Measurements from ENCODE around the gene SELENOO.

The SELENOO gene

DNA sequence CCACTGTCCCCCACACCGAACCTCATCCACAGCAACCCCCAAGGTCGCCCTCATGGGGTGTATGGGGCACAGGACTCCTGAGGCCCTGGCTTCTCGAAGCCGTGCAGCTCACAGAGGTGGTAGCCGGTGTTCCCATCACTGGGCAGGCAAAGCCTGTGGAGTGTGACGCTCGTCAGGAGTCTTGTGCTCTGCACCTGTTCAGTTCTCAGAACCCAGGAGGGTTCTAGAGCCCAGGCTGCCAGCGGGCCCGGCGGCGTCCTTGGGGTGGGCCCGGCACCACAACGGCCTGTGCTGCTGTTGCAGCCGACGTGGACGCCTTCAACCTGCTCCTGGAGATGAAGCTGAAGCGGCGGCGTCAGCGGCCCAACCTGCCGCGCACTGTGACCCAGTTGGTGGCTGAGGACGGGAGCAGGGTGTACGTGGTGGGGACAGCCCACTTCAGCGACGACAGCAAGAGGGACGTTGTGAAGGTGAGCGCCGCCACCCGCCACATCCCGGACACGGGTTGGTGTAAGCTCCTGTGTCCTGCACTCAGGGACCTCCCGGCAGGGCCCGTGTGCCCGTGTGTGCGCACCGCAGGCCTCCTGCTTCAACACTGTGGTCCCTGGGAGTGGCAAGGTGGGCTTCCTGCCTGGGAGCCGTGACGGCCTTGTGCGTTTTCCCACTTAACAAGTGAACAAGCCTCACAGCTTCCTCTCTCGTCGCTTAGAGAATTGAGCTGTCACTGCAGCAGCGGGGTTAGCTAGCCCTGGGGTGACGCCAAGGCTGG is 6.6 kb upstream of the SELENOO start:
- H3K4me1 ChIP-seq: peaks cover 21% of the 10 kb centered on the region

DNA sequence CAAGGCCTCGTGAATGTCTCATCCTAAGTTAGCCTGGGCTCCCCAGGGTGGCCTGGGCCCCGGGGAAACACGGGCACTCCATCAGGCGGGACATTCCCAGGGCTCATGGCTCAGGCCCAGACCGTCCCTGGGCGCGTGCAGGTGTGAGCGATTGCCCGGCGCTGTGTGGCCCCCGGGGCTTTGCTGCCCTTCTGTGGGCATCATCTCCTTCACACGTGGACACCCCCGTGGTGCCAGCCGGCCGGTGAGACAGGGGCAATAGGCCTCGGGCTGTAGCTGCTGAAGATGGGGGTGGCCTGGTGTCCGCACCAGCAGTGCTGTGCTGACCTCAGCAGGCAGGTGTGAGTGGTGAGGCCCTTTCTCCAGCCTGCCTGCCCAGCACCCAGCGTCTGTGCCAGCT is 4.6 kb upstream of the SELENOO start:
- no peaks in the 10 kb centered on the region for H3K27me3 ChIP-seq
- H3K9me3 ChIP-seq: no peaks in the 10 kb centered on the region
- no peak overlapping the region for H3K4me3 ChIP-seq (ENCODE audit: low read depth, low read length)
- H3K36me3 ChIP-seq: peaks cover 45% of the 10 kb centered on the region
- no peak for DNase-seq
- H3K4me1 ChIP-seq: peaks cover 2% of the 10 kb centered on the region
- TF ChIP-seq, protein P1, sequence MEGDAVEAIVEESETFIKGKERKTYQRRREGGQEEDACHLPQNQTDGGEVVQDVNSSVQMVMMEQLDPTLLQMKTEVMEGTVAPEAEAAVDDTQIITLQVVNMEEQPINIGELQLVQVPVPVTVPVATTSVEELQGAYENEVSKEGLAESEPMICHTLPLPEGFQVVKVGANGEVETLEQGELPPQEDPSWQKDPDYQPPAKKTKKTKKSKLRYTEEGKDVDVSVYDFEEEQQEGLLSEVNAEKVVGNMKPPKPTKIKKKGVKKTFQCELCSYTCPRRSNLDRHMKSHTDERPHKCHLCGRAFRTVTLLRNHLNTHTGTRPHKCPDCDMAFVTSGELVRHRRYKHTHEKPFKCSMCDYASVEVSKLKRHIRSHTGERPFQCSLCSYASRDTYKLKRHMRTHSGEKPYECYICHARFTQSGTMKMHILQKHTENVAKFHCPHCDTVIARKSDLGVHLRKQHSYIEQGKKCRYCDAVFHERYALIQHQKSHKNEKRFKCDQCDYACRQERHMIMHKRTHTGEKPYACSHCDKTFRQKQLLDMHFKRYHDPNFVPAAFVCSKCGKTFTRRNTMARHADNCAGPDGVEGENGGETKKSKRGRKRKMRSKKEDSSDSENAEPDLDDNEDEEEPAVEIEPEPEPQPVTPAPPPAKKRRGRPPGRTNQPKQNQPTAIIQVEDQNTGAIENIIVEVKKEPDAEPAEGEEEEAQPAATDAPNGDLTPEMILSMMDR (IDR thresholded peaks at IDR 0.05; ENCODE audit: low read depth, low read length): no peak

More for the DNA sequence above, 6.6 kb upstream of the SELENOO start:
- Histone ChIP-seq H3K27me3 (no peaks in the 10 kb centered on the region), H3K4me3 (ENCODE audit: low read depth, low read length) (no peak overlapping the region), H3K36me3 (peaks cover 42% of the 10 kb centered on the region), H3K9me3 (no peaks in the 10 kb centered on the region)
- no peak for DNase-seq
- TF ChIP-seq, protein P1 (IDR thresholded peaks at IDR 0.05; ENCODE audit: low read depth, low read length): no peak

DNA sequence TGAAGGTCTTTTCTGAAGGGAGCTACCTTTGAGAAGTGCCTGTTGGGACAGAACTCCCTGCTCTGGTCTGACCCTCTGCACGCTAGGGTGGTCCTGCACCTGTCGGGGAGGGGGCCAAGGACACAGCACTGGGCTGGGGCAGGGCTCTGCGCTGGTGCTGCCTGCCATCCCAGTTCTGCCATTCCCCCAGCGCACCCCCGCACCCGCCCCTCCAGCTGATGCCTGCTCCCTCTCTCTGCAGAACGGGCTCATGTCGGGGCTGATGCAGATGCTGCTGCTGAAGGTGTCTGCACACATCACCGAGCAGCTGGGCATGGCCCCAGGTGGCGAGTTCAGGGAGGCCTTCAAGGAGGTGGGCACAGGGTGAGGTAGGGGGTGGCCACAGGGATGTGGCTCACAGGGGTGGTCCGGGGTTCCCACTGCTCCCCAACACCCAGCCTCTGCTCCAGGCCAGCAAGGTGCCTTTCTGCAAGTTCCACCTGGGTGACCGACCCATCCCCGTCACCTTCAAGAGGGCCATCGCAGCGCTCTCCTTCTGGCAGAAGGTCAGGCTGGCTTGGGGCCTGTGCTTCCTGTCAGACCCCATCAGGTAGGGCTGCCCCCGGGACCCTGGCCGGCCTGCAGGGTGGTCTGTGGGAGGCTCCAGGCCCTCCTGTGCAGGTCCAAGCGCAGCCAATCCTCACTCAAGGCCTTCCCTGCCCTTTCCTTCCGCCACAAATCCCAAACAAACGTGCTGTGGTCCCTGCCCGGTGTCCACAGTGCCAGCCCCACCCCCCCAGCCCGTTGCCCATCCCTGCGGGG is 3.6 kb upstream of the SELENOO start:
- Histone ChIP-seq H3K36me3 (peaks cover 45% of the 10 kb centered on the region), H3K4me1 (no peaks in the 10 kb centered on the region), H3K27me3 (no peaks in the 10 kb centered on the region), H3K9me3 (no peaks in the 10 kb centered on the region), H3K4me3 (ENCODE audit: low read depth, low read length) (no peak overlapping the region)
- TF ChIP-seq, protein P1 (IDR thresholded peaks at IDR 0.05; ENCODE audit: low read depth, low read length): no peak
- DNase-seq: no peak

DNA sequence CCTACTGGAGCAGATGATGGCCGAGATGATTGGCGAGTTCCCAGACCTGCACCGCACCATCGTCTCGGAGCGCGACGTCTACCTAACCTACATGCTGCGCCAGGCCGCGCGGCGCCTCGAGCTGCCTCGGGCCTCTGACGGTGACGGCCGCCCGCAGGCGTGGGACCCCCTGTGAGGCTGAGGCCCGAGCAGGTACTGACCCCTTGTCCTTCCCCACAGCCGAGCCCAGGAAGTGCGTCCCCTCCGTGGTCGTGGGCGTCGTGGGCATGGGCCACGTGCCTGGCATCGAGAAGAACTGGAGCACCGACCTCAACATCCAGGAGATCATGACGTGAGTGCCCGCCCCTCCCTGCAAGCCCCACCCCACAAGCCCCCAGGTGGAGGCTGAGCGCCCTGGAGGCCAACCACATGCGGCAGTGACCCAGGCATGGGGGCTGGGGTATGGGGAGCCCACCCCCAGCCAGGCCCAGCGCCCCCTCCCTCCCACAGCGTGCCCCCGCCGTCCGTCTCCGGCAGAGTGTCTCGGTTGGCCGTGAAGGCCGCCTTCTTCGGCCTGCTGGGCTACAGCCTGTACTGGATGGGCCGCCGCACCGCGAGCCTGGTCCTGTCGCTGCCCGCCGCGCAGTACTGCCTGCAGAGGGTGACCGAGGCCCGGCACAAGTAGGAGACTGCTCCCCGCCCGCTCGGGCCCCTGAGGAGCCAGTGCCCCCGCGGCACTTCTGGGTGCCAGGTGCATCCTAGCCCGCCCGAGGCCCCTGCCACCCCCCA is 2.8 kb upstream of the SELENOO start:
- Histone ChIP-seq H3K4me1 (no peaks in the 10 kb centered on the region), H3K27me3 (no peaks in the 10 kb centered on the region), H3K36me3 (peaks cover 50% of the 10 kb centered on the region), H3K4me3 (ENCODE audit: low read depth, low read length) (no peak overlapping the region), H3K9me3 (no peaks in the 10 kb centered on the region)
- DNase-seq: no peak
- TF ChIP-seq, protein P1 (IDR thresholded peaks at IDR 0.05; ENCODE audit: low read depth, low read length): no peak

DNA sequence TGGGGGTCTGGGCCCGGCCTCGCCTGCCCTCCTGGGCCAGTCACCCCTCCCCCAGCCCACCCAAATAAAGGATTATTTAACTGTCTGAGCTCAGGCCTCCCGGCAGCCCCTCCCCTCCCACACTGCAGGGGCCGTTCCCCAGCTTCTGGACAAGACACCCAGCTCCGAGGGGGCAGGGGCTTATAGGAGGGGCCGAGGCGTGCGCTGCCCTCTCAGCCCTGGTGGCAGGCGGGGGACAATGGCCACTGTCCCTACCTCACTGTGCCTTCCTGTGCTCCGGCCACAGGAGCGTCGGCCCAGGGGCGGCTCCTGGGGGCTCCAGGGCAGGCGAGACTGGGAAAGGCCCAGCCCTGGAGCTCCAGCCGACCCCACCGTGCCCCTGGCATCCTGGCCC is 2.2 kb upstream of the SELENOO start:
- Histone ChIP-seq H3K27me3 (no peaks in the 10 kb centered on the region), H3K4me3 (ENCODE audit: low read depth, low read length) (no peak overlapping the region), H3K36me3 (peaks cover 50% of the 10 kb centered on the region), H3K9me3 (no peaks in the 10 kb centered on the region), H3K4me1 (no peaks in the 10 kb centered on the region)
- TF ChIP-seq, protein P1 (IDR thresholded peaks at IDR 0.05; ENCODE audit: low read depth, low read length): no peak
- no peak for DNase-seq

All from BE2C (cell line).